ENCODE measurements around the gene NCEH1.

- no peak for TF ChIP-seq POLR2A (IDR thresholded peaks at IDR 0.05)
- TF ChIP-seq, protein P1, sequence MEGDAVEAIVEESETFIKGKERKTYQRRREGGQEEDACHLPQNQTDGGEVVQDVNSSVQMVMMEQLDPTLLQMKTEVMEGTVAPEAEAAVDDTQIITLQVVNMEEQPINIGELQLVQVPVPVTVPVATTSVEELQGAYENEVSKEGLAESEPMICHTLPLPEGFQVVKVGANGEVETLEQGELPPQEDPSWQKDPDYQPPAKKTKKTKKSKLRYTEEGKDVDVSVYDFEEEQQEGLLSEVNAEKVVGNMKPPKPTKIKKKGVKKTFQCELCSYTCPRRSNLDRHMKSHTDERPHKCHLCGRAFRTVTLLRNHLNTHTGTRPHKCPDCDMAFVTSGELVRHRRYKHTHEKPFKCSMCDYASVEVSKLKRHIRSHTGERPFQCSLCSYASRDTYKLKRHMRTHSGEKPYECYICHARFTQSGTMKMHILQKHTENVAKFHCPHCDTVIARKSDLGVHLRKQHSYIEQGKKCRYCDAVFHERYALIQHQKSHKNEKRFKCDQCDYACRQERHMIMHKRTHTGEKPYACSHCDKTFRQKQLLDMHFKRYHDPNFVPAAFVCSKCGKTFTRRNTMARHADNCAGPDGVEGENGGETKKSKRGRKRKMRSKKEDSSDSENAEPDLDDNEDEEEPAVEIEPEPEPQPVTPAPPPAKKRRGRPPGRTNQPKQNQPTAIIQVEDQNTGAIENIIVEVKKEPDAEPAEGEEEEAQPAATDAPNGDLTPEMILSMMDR (IDR thresholded peaks at IDR 0.05) = peak in 4 of 6 experiments; percentile 13 to 51 (median 46)
Observed at GRCh38 chr3:172717493-172718088, 6.7 kb upstream of the NCEH1 start.

Data from Peyer's patch (tissue), 4 donors.